HEK293T (cell line): ENCODE measurements around the gene NLGN3.

Source experiments
- CTCF ChIA-PET: fragments of 350-600 bp; formaldehyde crosslinking; extraction: SDS; loops from one replicate; lab custom pipeline; 2021; ENCODE audit warnings: antibody characterized with exemption, inconsistent platforms; lab: Yijun Ruan, JAX
- POLR2A ChIA-PET: fragments of 350-600 bp; formaldehyde crosslinking; extraction: SDS; loops from one replicate; lab custom pipeline; 2020; ENCODE audit warnings: antibody characterized with exemption, inconsistent platforms; lab: Yijun Ruan, JAX
- DNase-seq: peaks from one replicate; pipeline ENCODE4 v3.0.0; 2012; ENCODE audit warnings: mixed read lengths; ENCODE audit errors: extremely low spot score
- ARNT ChIP-seq: fragments of 450-650 bp; IDR thresholded peaks from 2 replicates; pipeline ENCODE4 v1.6.1; 2017; ENCODE audit warnings: mild to moderate bottlenecking
- BHLHE40 ChIP-seq: fragments of 450-650 bp; IDR thresholded peaks from 2 replicates; pipeline ENCODE4 v1.6.1; 2016; ENCODE audit warnings: mild to moderate bottlenecking, moderate library complexity, borderline replicate concordance
- CTBP1 ChIP-seq: fragments of 450-650 bp; IDR thresholded peaks from 2 replicates; pipeline ENCODE4 v1.6.1; 2016; ENCODE audit warnings: borderline replicate concordance
- ELF4 ChIP-seq: fragments of 450-650 bp; IDR thresholded peaks from 2 replicates; pipeline ENCODE4 v1.6.1; 2017; ENCODE audit warnings: antibody characterized with exemption
- FOXA1 ChIP-seq: fragments of 450-650 bp; IDR thresholded peaks from 2 replicates; pipeline ENCODE4 v1.6.1; 2016; ENCODE audit warnings: mild to moderate bottlenecking
- FOXK2 ChIP-seq: fragments of 450-650 bp; IDR thresholded peaks from 2 replicates; pipeline ENCODE4 v1.6.1; 2016; ENCODE audit warnings: mild to moderate bottlenecking
- FOXM1 ChIP-seq: fragments of 450-650 bp; IDR thresholded peaks from 2 replicates; pipeline ENCODE4 v1.6.1; 2017; ENCODE audit warnings: mild to moderate bottlenecking, borderline replicate concordance
- HDGF ChIP-seq: fragments of 450-650 bp; IDR thresholded peaks from 2 replicates; pipeline ENCODE4 v1.6.1; 2017; ENCODE audit warnings: antibody characterized with exemption, borderline replicate concordance
- L3MBTL2 ChIP-seq: fragments of 450-650 bp; conservative IDR thresholded peaks from 2 replicates; pipeline ENCODE4 v1.6.1; 2016; ENCODE audit warnings: mild to moderate bottlenecking
- LEF1 ChIP-seq: fragments of 450-650 bp; IDR thresholded peaks from 2 replicates; pipeline ENCODE4 v1.6.1; 2017; ENCODE audit warnings: mild to moderate bottlenecking, borderline replicate concordance
- NFRKB ChIP-seq: fragments of 450-650 bp; IDR thresholded peaks from 2 replicates; pipeline ENCODE4 v1.6.1; 2016; ENCODE audit warnings: mild to moderate bottlenecking, moderate library complexity
- PKNOX1 ChIP-seq: fragments of 450-650 bp; IDR thresholded peaks from 2 replicates; pipeline ENCODE4 v1.6.1; 2016
- SP1 ChIP-seq: fragments of 450-650 bp; IDR thresholded peaks from 2 replicates; pipeline ENCODE4 v1.6.1; 2017
- SUZ12 ChIP-seq: fragments of 450-650 bp; IDR thresholded peaks from 2 replicates; pipeline ENCODE4 v1.6.1; 2016; ENCODE audit warnings: mild to moderate bottlenecking
- TARDBP ChIP-seq: fragments of 450-650 bp; IDR thresholded peaks from 2 replicates; pipeline ENCODE4 v1.6.1; 2016
- ZNF384 ChIP-seq: fragments of 450-650 bp; IDR thresholded peaks from 2 replicates; pipeline ENCODE4 v1.6.1; 2016

The NLGN3 gene

GRCh38 chrX:71169586-71169985, 24.9 kb downstream of the NLGN3 start:
- ChIA-PET POLR2A (no interaction called here), CTCF (no interaction called here)
- TF ChIP-seq PKNOX1: no peak
- TF ChIP-seq ELF4: no peak
- TF ChIP-seq FOXK2: no peak
- no peak for TF ChIP-seq CTBP1
- TF ChIP-seq LEF1: no peak
- no peak for TF ChIP-seq TARDBP
- no peak for TF ChIP-seq SUZ12
- TF ChIP-seq ZNF384: no peak
- TF ChIP-seq HDGF: no peak
- no peak for TF ChIP-seq BHLHE40
- no peak for TF ChIP-seq FOXM1
- TF ChIP-seq SP1: no peak
- TF ChIP-seq ARNT: no peak
- TF ChIP-seq L3MBTL2: no peak
- no peak for TF ChIP-seq FOXA1
- no peak for TF ChIP-seq NFRKB
- no peak for DNase-seq

- CTCF ChIA-PET: no interaction called here
- POLR2A ChIA-PET: no interaction called here
Observed at GRCh38 chrX:71170660-71171059, 26.0 kb downstream of the NLGN3 start.

GRCh38 chrX:71171110-71171801, 26.6 kb downstream of the NLGN3 start:
- POLR2A ChIA-PET: no interaction called here
- DNase-seq: no peak
- CTCF ChIA-PET: no interaction called here
- no peak for TF ChIP-seq CTBP1
- no peak for TF ChIP-seq SP1
- TF ChIP-seq FOXM1: no peak
- TF ChIP-seq FOXA1: no peak
- no peak for TF ChIP-seq L3MBTL2
- TF ChIP-seq SUZ12: no peak

More at GRCh38 chrX:71170660-71171059, 26.0 kb downstream of the NLGN3 start:
- TF ChIP-seq TARDBP (no peak), ARNT (no peak), FOXK2 (no peak), FOXM1 (no peak), SP1 (no peak), ZNF384 (no peak), ELF4 (no peak), BHLHE40 (no peak), L3MBTL2 (no peak), CTBP1 (no peak), LEF1 (no peak), FOXA1 (no peak), HDGF (no peak), SUZ12 (no peak), PKNOX1 (no peak), NFRKB (no peak)
- no peak for DNase-seq

- POLR2A ChIA-PET: interaction anchor here (0.7 to 1.1 kb wide), 2 partner anchors 8 to 10 kb away, joined by 3 read pairs; no protein-coding TSS in a partner anchor
Observed at GRCh38 chrX:71173440-71173839, 28.8 kb downstream of the NLGN3 start.

GRCh38 chrX:71174795-71175194, 30.2 kb downstream of the NLGN3 start:
- ChIA-PET CTCF (no interaction called here), POLR2A (no interaction called here)
- no peak for DNase-seq
- no peak for TF ChIP-seq ELF4
- no peak for TF ChIP-seq NFRKB
- TF ChIP-seq L3MBTL2: no peak
- TF ChIP-seq FOXA1: no peak
- TF ChIP-seq FOXM1: no peak
- no peak for TF ChIP-seq ZNF384
- TF ChIP-seq FOXK2: no peak
- no peak for TF ChIP-seq ARNT
- no peak for TF ChIP-seq PKNOX1
- no peak for TF ChIP-seq CTBP1
- no peak for TF ChIP-seq HDGF
- no peak for TF ChIP-seq SUZ12
- no peak for TF ChIP-seq BHLHE40
- TF ChIP-seq SP1: no peak
- TF ChIP-seq TARDBP: no peak
- no peak for TF ChIP-seq LEF1

More at GRCh38 chrX:71173440-71173839, 28.8 kb downstream of the NLGN3 start:
- DNase-seq: no peak
- TF ChIP-seq ZNF384: no peak
- TF ChIP-seq TARDBP: no peak
- no peak for TF ChIP-seq LEF1
- no peak for TF ChIP-seq ELF4
- TF ChIP-seq BHLHE40: no peak
- CTCF ChIA-PET: interaction anchor here (0.9 kb wide), 1 partner anchor 204 kb away, joined by 3 read pairs; no protein-coding TSS in a partner anchor

- POLR2A ChIA-PET: no interaction called here
- TF ChIP-seq SP1 (no peak), CTBP1 (no peak), PKNOX1 (no peak), NFRKB (no peak), LEF1 (no peak), L3MBTL2 (no peak), ELF4 (no peak), ARNT (no peak), TARDBP (no peak), ZNF384 (no peak), FOXA1 (no peak), HDGF (no peak), FOXK2 (no peak), BHLHE40 (no peak), SUZ12 (no peak), FOXM1 (no peak)
- CTCF ChIA-PET: interaction anchor here (0.6 kb wide), 1 partner anchor 205 kb away, joined by 3 read pairs; no protein-coding TSS in a partner anchor
- DNase-seq: no peak
Observed at GRCh38 chrX:71175531-71175930, 30.9 kb downstream of the NLGN3 start.
